ENCODE data around the gene GOLGA8O. TPM values are rescaled to one million over a fixed set of nuclear protein-coding genes. Genes with fewer than 3 reads are reported as not detected.
A peak's percentile ranks its signal among the peaks of the same experiment; 100 is the strongest.
"Not testable (repeated sequence)": the region's sequence is repeated elsewhere in the genome, so short reads cannot be mapped to it uniquely, and the experiment has no call there.

The GOLGA8O gene
- total RNA-seq, 1 experiment from 2014 or later: 0.49 TPM

GRCh38 chr15:32434102-32434963 lies 21.1 kb downstream of the GOLGA8O start:
- H3K27ac ChIP-seq (ENCODE audit: low read depth, low read length); H3K4me3 ChIP-seq (replicated peaks in 1 of 2; ENCODE audit: low read depth in 1 of 2, low read length in 2 of 2); CTCF ChIA-PET; POLR2A ChIA-PET; H4K20me1 ChIP-seq (ENCODE audit: insufficient read depth); H3K36me3 ChIP-seq (ENCODE audit: control insufficient read depth in 1 of 2, insufficient read depth in 2 of 2, low read length in 2 of 2); H3K9me3 ChIP-seq (ENCODE audit: control insufficient read depth in 1 of 2, insufficient read depth in 1 of 2, low read depth in 1 of 2, low read length in 2 of 2); H2AFZ ChIP-seq (ENCODE audit: low read depth, low read length, poor library complexity, severe bottlenecking); H3K4me1 ChIP-seq (ENCODE audit: control insufficient read depth in 1 of 2, insufficient read depth in 2 of 2, low read length in 2 of 2); H3K4me2 ChIP-seq (ENCODE audit: low read length); H3K79me2 ChIP-seq (ENCODE audit: insufficient read depth, low read length); H3K9ac ChIP-seq (ENCODE audit: low read length); RAD21 ChIA-PET (ENCODE audit: low non-redundant PET in 1 of 2, low total read pairs in 2 of 2, uncharacterized antibody in 2 of 2, unreplicated experiment in 2 of 2); intact Hi-C loops (cut with micrococcal nuclease); H3K9me2 ChIP-seq (ENCODE audit: insufficient read depth); H3K27me3 ChIP-seq (ENCODE audit: insufficient read depth, low read length); DNase-seq (ENCODE audit: low read depth, low spot score): not testable (repeated sequence)
- TSS peak; percentile 63 for BruUV-seq (replicated peaks)
- peak; percentile 83 for ATAC-seq

GRCh38 chr15:32427635-32428034 lies 27.8 kb downstream of the GOLGA8O start:
- ATAC-seq; H3K4me2 ChIP-seq (ENCODE audit: low read length); H3K27me3 ChIP-seq (ENCODE audit: insufficient read depth, low read length); H3K9me2 ChIP-seq (ENCODE audit: insufficient read depth); H2AFZ ChIP-seq (ENCODE audit: low read depth, low read length, poor library complexity, severe bottlenecking); H3K9me3 ChIP-seq (ENCODE audit: control insufficient read depth in 1 of 2, insufficient read depth in 1 of 2, low read depth in 1 of 2, low read length in 2 of 2); H3K4me1 ChIP-seq (ENCODE audit: control insufficient read depth in 1 of 2, insufficient read depth in 2 of 2, low read length in 2 of 2); DNase-seq (ENCODE audit: low read depth, low spot score); H3K9ac ChIP-seq (ENCODE audit: low read length); H3K27ac ChIP-seq (ENCODE audit: low read depth, low read length); H4K20me1 ChIP-seq (ENCODE audit: insufficient read depth); CTCF ChIA-PET; intact Hi-C loops (cut with micrococcal nuclease); H3K79me2 ChIP-seq (ENCODE audit: insufficient read depth, low read length); H3K4me3 ChIP-seq (replicated peaks in 1 of 2; ENCODE audit: low read depth in 1 of 2, low read length in 2 of 2); RAD21 ChIA-PET (ENCODE audit: low non-redundant PET in 1 of 2, low total read pairs in 2 of 2, uncharacterized antibody in 2 of 2, unreplicated experiment in 2 of 2); H3K36me3 ChIP-seq (ENCODE audit: control insufficient read depth in 1 of 2, insufficient read depth in 2 of 2, low read length in 2 of 2); POLR2A ChIA-PET; BruUV-seq (replicated peaks): not testable (repeated sequence)

- H3K27me3 ChIP-seq (ENCODE audit: insufficient read depth, low read length); H3K4me3 ChIP-seq (replicated peaks in 1 of 2; ENCODE audit: low read depth in 1 of 2, low read length in 2 of 2); POLR2A ChIA-PET; DNase-seq (ENCODE audit: low read depth, low spot score); RAD21 ChIA-PET (ENCODE audit: low non-redundant PET in 1 of 2, low total read pairs in 2 of 2, uncharacterized antibody in 2 of 2, unreplicated experiment in 2 of 2); H3K27ac ChIP-seq (ENCODE audit: low read depth, low read length); intact Hi-C loops (cut with micrococcal nuclease); H3K4me1 ChIP-seq (ENCODE audit: control insufficient read depth in 1 of 2, insufficient read depth in 2 of 2, low read length in 2 of 2); H3K36me3 ChIP-seq (ENCODE audit: control insufficient read depth in 1 of 2, insufficient read depth in 2 of 2, low read length in 2 of 2); H3K4me2 ChIP-seq (ENCODE audit: low read length); H3K9ac ChIP-seq (ENCODE audit: low read length); H2AFZ ChIP-seq (ENCODE audit: low read depth, low read length, poor library complexity, severe bottlenecking); H3K79me2 ChIP-seq (ENCODE audit: insufficient read depth, low read length); H4K20me1 ChIP-seq (ENCODE audit: insufficient read depth); H3K9me3 ChIP-seq (ENCODE audit: control insufficient read depth in 1 of 2, insufficient read depth in 1 of 2, low read depth in 1 of 2, low read length in 2 of 2); ATAC-seq; H3K9me2 ChIP-seq (ENCODE audit: insufficient read depth): not testable (repeated sequence)
- CTCF ChIA-PET: interaction anchor here (0.6 kb wide), 1 partner anchor 1255 kb away, joined by 3 read pairs; no protein-coding TSS in a partner anchor
- TSS peak; percentile 16 for BruUV-seq (replicated peaks)
Measured at GRCh38 chr15:32426511-32426910, 28.9 kb downstream of the GOLGA8O start.
